Common myeloid progenitor, CD34-positive (primary cell): ENCODE data around the gene DLST.
A peak's percentile ranks its signal among the peaks of the same experiment; 100 is the strongest.

Experiments
- CTCF ChIA-PET: fragments of 350-600 bp; sonication (Branson Sonifier 250); formaldehyde crosslinking; loops from one replicate; lab custom pipeline; 2021; ENCODE audit warnings: antibody characterized with exemption; lab: Charles Lee
- POLR2A ChIA-PET: fragments of 350-600 bp; sonication (Branson Sonifier 250); formaldehyde crosslinking; loops from one replicate; lab custom pipeline; 2021; ENCODE audit warnings: antibody characterized with exemption; lab: Charles Lee
- DNase-seq, 3 donors: peaks; one replicate each; pipeline versions ENCODE4 v3.0.0 to v3.0.0-alpha.2; 2013
- H3K27ac ChIP-seq, 2 experiments: 1 replicate in 1 of 2; 2 replicates in 1 of 2; pipeline ENCODE4 v1.7.0; 2013; ENCODE audit warnings: inconsistent platforms in 2 of 2, low read length in 2 of 2, mild to moderate bottlenecking in 2 of 2, low read depth in 1 of 2, moderate library complexity in 1 of 2; ENCODE audit not compliant: severe bottlenecking in 2 of 2, insufficient read depth in 1 of 2, poor library complexity in 1 of 2
- H3K27me3 ChIP-seq, 5 experiments: replicated peaks in 2 of 5; 1 replicate in 3 of 5; 2 replicates in 2 of 5; pipeline versions ENCODE4 v1.6.1 to v1.7.0; 2013; ENCODE audit warnings: low read length in 4 of 5, mild to moderate bottlenecking in 2 of 5, moderate library complexity in 2 of 5, inconsistent platforms in 1 of 5; ENCODE audit not compliant: insufficient read depth in 5 of 5, control insufficient read depth in 4 of 5
- H3K36me3 ChIP-seq, 4 experiments: 1 replicate in 2 of 4; 2 replicates in 2 of 4; pipeline versions ENCODE4 v1.6.1 to v1.7.0; 2013; ENCODE audit warnings: low read length in 3 of 4, control low read depth in 1 of 4, mild to moderate bottlenecking in 1 of 4; ENCODE audit not compliant: control insufficient read depth in 4 of 4, insufficient read depth in 4 of 4
- H3K4me1 ChIP-seq, 4 experiments: 1 replicate in 3 of 4; 2 replicates in 1 of 4; pipeline versions ENCODE4 v1.6.1 to v1.7.1; 2013; ENCODE audit warnings: low read length in 3 of 4, mild to moderate bottlenecking in 3 of 4, control low read depth in 1 of 4, inconsistent platforms in 1 of 4, moderate library complexity in 1 of 4; ENCODE audit not compliant: control insufficient read depth in 4 of 4, insufficient read depth in 4 of 4; ENCODE audit errors: control extremely low read depth in 1 of 4
- H3K4me3 ChIP-seq, 7 experiments: 1 replicate in 4 of 7; 2 replicates in 3 of 7; pipeline versions ENCODE4 v1.5.1 to v1.7.0; 2013; ENCODE audit warnings: mild to moderate bottlenecking in 7 of 7, low read length in 6 of 7, moderate library complexity in 6 of 7, inconsistent platforms in 2 of 7, low read depth in 2 of 7, control low read depth in 1 of 7; ENCODE audit not compliant: insufficient read depth in 4 of 7, control insufficient read depth in 1 of 7; ENCODE audit errors: extremely low read depth in 1 of 7
- H3K9me3 ChIP-seq, 5 experiments: 1 replicate in 4 of 5; 2 replicates in 1 of 5; pipeline versions ENCODE4 v1.6.1 to v1.7.1; 2013; ENCODE audit warnings: low read length in 4 of 5, mild to moderate bottlenecking in 2 of 5, inconsistent platforms in 1 of 5, low read depth in 1 of 5, moderate library complexity in 1 of 5; ENCODE audit not compliant: control insufficient read depth in 4 of 5, insufficient read depth in 2 of 5; ENCODE audit errors: control extremely low read depth in 1 of 5
- WGBS: methylation state at CpG from one replicate; pipeline ENCODE4 v1.1.5; 2013; ENCODE audit not compliant: insufficient coverage; 5-methylcytosine and 5-hydroxymethylcytosine counted together

Gene DLST

GRCh38 chr14:74934476-74935359, 53.0 kb downstream of the DLST start:
- no peaks in the 10 kb centered on the region for H3K9me3 ChIP-seq
- no peaks in the 10 kb centered on the region for H3K36me3 ChIP-seq
- peak overlapping the region in 1 of 2 experiments; percentile 25 for H3K27ac ChIP-seq
- H3K4me3 ChIP-seq = no peak overlapping the region
- ChIA-PET CTCF (interaction anchor here (0.7 to 1.6 kb wide), 8 partner anchors 11 to 154 kb away, joined by 3 to 6 read pairs (median 4); partner anchors contain the start of gene MLH3), POLR2A (interaction anchor here (0.6 kb wide), 1 partner anchor 288 kb away, joined by 3 read pairs; no protein-coding TSS in a partner anchor)
- 86% methylated on average over 24 of the region's 26 CpGs for WGBS
- H3K4me1 ChIP-seq = peaks cover 2 to 68% (median 40%) of the 10 kb centered on the region in 4 experiments
- H3K27me3 ChIP-seq = no peaks in the 10 kb centered on the region
- peak in 1 of 3 donors; percentile 22 for DNase-seq

- CTCF ChIA-PET = interaction anchor here (0.6 to 1.2 kb wide), 4 partner anchors 10 to 129 kb away, joined by 3 to 4 read pairs (median 3); no protein-coding TSS in a partner anchor
- POLR2A ChIA-PET = no interaction called here
- no peaks in the 10 kb centered on the region for H3K36me3 ChIP-seq
- H3K27ac ChIP-seq = no peak overlapping the region
- peaks cover 0 to 71% (median 44%) of the 10 kb centered on the region in 4 experiments for H3K4me1 ChIP-seq
- H3K9me3 ChIP-seq = no peaks in the 10 kb centered on the region
- no peak for DNase-seq
- 100% methylated on average over 1 of the region's 9 CpGs for WGBS
- H3K27me3 ChIP-seq = no peaks in the 10 kb centered on the region
- H3K4me3 ChIP-seq = no peak overlapping the region
Measured at GRCh38 chr14:74935360-74935680, 53.6 kb downstream of the DLST start.

- H3K36me3 ChIP-seq = no peaks in the 10 kb centered on the region
- POLR2A ChIA-PET = no interaction called here
- no peaks in the 10 kb centered on the region for H3K9me3 ChIP-seq
- CTCF ChIA-PET = interaction anchor here (1.2 to 1.9 kb wide), 2 partner anchors 10 to 76 kb away, joined by 4 to 9 read pairs; no protein-coding TSS in a partner anchor
- H3K4me3 ChIP-seq = no peak overlapping the region
- 97% methylated on average over 10 of the region's 11 CpGs for WGBS
- H3K27ac ChIP-seq = no peak overlapping the region
- no peak for DNase-seq
- H3K4me1 ChIP-seq = peaks cover 0 to 71% (median 51%) of the 10 kb centered on the region in 4 experiments
- H3K27me3 ChIP-seq = no peaks in the 10 kb centered on the region
Measured at GRCh38 chr14:74936151-74936550, 54.4 kb downstream of the DLST start.

- Histone ChIP-seq H3K27me3 (no peaks in the 10 kb centered on the region), H3K4me1 (peaks cover 0 to 71% (median 51%) of the 10 kb centered on the region in 4 experiments), H3K4me3 (no peak overlapping the region), H3K36me3 (no peaks in the 10 kb centered on the region), H3K9me3 (no peaks in the 10 kb centered on the region), H3K27ac (no peak overlapping the region)
- 93% methylated on average over 7 of the region's 8 CpGs for WGBS
- POLR2A ChIA-PET = no interaction called here
- CTCF ChIA-PET = interaction anchor here (1.9 kb wide), 1 partner anchor 77 kb away, joined by 9 read pairs; no protein-coding TSS in a partner anchor
- DNase-seq = no peak
Measured at GRCh38 chr14:74936731-74937130, 55.0 kb downstream of the DLST start.

GRCh38 chr14:74937171-74937570, 55.5 kb downstream of the DLST start:
- WGBS = no CpG with 5 or more reads among the region's 2 CpGs
- H3K9me3 ChIP-seq = no peaks in the 10 kb centered on the region
- H3K27me3 ChIP-seq = no peaks in the 10 kb centered on the region
- H3K4me1 ChIP-seq = peaks cover 0 to 75% (median 52%) of the 10 kb centered on the region in 4 experiments
- DNase-seq = no peak
- no peak overlapping the region for H3K27ac ChIP-seq
- H3K4me3 ChIP-seq = no peak overlapping the region
- POLR2A ChIA-PET = no interaction called here
- H3K36me3 ChIP-seq = no peaks in the 10 kb centered on the region
- CTCF ChIA-PET = interaction anchor here (1.7 to 2.0 kb wide), 3 partner anchors 15 to 77 kb away, joined by 3 to 9 read pairs (median 4); no protein-coding TSS in a partner anchor

- Histone ChIP-seq H3K4me3 (no peak overlapping the region), H3K9me3 (no peaks in the 10 kb centered on the region), H3K27ac (no peak overlapping the region), H3K36me3 (no peaks in the 10 kb centered on the region), H3K4me1 (peaks cover 2 to 71% (median 54%) of the 10 kb centered on the region in 4 experiments), H3K27me3 (no peaks in the 10 kb centered on the region)
- POLR2A ChIA-PET = no interaction called here
- no peak for DNase-seq
- 100% methylated on average over 2 of the region's 10 CpGs for WGBS
- CTCF ChIA-PET = interaction anchor here (0.9 to 4.6 kb wide), 7 partner anchors 8 to 83 kb away, joined by 3 to 27 read pairs (median 4); no protein-coding TSS in a partner anchor
Measured at GRCh38 chr14:74938531-74939495, 57.1 kb downstream of the DLST start.
